HUES6 (cell line): Measurements from ENCODE around the gene MAP1B.

Source experiments
- H3K27ac ChIP-seq: 2 replicates; pipeline ENCODE4 v1.7.0; 2013; ENCODE audit warnings: low read depth, mild to moderate bottlenecking, low read length, inconsistent platforms
- H3K27me3 ChIP-seq: 2 replicates; pipeline ENCODE4 v1.6.1; 2013; ENCODE audit warnings: low read length; ENCODE audit not compliant: control insufficient read depth, insufficient read depth
- H3K36me3 ChIP-seq: 2 replicates; pipeline ENCODE4 v1.6.1; 2013; ENCODE audit warnings: low read length; ENCODE audit not compliant: control insufficient read depth, insufficient read depth
- H3K4me1 ChIP-seq: 2 replicates; pipeline ENCODE4 v1.6.1; 2013; ENCODE audit warnings: low read length; ENCODE audit not compliant: control insufficient read depth, insufficient read depth
- H3K4me3 ChIP-seq: 2 replicates; pipeline ENCODE4 v1.5.1; 2013; ENCODE audit warnings: low read depth, low read length
- H3K9ac ChIP-seq: one replicate; pipeline ENCODE4 v1.6.1; 2013; ENCODE audit warnings: mild to moderate bottlenecking, low read length
- H3K9me3 ChIP-seq: 2 replicates; pipeline ENCODE4 v1.6.1; 2013; ENCODE audit warnings: low read depth, low read length; ENCODE audit not compliant: control insufficient read depth, insufficient read depth

MAP1B gene

GRCh38 chr5:72096602-72097188 is 10.6 kb upstream of the MAP1B start:
- no peaks in the 10 kb centered on the region for H3K4me1 ChIP-seq
- H3K36me3 ChIP-seq: no peaks in the 10 kb centered on the region
- H3K27ac ChIP-seq: no peak overlapping the region
- no peaks in the 10 kb centered on the region for H3K9me3 ChIP-seq
- no peak overlapping the region for H3K9ac ChIP-seq
- H3K27me3 ChIP-seq: no peaks in the 10 kb centered on the region
- no peak overlapping the region for H3K4me3 ChIP-seq

GRCh38 chr5:72101828-72102227 is 5.4 kb upstream of the MAP1B start:
- H3K9me3 ChIP-seq: no peaks in the 10 kb centered on the region
- peaks cover 7% of the 10 kb centered on the region; the same call in 1 of the 2 replicates for H3K4me1 ChIP-seq
- H3K4me3 ChIP-seq: no peak overlapping the region
- no peak overlapping the region for H3K27ac ChIP-seq
- H3K9ac ChIP-seq: no peak overlapping the region
- no peaks in the 10 kb centered on the region for H3K36me3 ChIP-seq
- H3K27me3 ChIP-seq: no peaks in the 10 kb centered on the region

- no peaks in the 10 kb centered on the region for H3K27me3 ChIP-seq
- peaks cover 27% of the 10 kb centered on the region for H3K4me1 ChIP-seq
- peak overlapping the region; percentile 76 for H3K9ac ChIP-seq
- H3K27ac ChIP-seq: peak overlapping the region; percentile 10; the same call in 1 of the 2 replicates
- H3K36me3 ChIP-seq: peaks cover 10% of the 10 kb centered on the region; the same call in 1 of the 2 replicates
- no peaks in the 10 kb centered on the region for H3K9me3 ChIP-seq
- peak overlapping the region; percentile 98 for H3K4me3 ChIP-seq
Measured at GRCh38 chr5:72106817-72107130, 501 bp upstream of the MAP1B start.

GRCh38 chr5:72107901-72108201 is 576 bp downstream of the MAP1B start:
- H3K27ac ChIP-seq: peak overlapping the region; percentile 66; the same call in 1 of the 2 replicates
- H3K9me3 ChIP-seq: no peaks in the 10 kb centered on the region
- H3K9ac ChIP-seq: peak overlapping the region; percentile 94
- H3K27me3 ChIP-seq: no peaks in the 10 kb centered on the region
- peaks cover 33% of the 10 kb centered on the region for H3K4me1 ChIP-seq
- peak overlapping the region; percentile 98 for H3K4me3 ChIP-seq
- H3K36me3 ChIP-seq: peaks cover 10% of the 10 kb centered on the region; the same call in 1 of the 2 replicates

DNA sequence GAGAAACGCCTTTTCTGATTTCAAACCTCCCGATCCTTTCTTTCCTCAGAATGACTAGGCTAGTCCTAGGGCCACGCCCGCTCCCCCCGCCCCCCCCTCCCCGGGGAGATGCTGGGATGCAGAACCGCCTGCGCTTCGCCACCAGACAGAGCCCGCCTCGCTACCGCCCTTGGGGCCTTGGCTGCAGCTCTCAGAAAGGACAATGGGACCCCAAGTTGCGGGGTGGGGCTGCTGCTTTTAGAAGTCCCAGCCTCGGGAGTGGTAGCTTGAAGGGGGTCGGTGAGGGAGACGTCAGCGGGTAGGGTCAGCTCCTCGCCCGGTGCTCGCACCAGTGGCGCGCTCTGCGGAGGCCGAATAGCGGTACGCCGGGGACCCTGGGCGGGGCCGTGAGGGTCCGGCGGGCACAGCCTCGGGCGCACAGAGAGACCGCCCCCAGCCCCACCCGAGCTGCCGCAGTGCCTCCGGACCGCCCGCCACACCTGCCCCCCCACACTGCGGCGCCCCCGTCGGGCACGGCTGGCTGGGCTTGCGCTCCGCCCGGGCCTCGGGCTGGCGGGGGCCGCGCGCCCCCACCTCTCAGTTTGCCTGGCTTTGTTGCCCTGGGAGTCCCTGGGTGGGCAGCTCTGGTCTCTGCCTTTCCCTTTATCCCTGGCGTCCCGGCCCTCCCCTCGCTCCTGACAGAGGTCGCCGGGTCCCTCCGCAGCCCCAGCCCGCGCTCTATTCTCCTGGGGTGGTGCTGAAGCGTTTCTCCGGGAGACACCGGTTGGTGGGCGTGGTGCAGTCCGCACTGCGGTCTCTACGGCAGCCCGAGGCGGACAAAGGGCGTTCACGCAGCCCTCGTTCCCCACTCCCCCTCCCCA is 1.2 kb downstream of the MAP1B start:
- H3K4me1 ChIP-seq: peaks cover 34% of the 10 kb centered on the region
- peak overlapping the region; percentile 66; the same call in 1 of the 2 replicates for H3K27ac ChIP-seq
- peak overlapping the region; percentile 94 for H3K9ac ChIP-seq
- H3K27me3 ChIP-seq: no peaks in the 10 kb centered on the region
- H3K9me3 ChIP-seq: no peaks in the 10 kb centered on the region
- peak overlapping the region; percentile 98 for H3K4me3 ChIP-seq
- H3K36me3 ChIP-seq: peaks cover 12% of the 10 kb centered on the region; the same call in 1 of the 2 replicates

DNA sequence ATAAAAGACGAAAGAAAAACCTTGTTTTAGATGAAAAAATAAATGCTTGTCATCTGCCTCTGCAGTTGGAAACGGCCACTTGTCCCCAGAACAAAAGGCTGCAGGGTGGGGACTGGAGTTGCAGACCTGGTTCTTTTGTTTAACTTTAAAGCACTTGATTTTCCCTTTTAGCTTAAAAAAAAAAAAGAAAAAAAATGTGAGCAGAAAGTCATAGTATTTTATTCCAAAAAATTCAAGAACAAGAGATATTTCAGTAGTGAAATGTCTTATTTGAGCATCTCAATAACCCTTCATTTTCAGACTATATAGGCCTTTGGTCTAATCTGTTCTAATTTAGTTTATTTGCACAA is 1.8 kb downstream of the MAP1B start:
- H3K27me3 ChIP-seq: no peaks in the 10 kb centered on the region
- peaks cover 15% of the 10 kb centered on the region; the same call in 1 of the 2 replicates for H3K36me3 ChIP-seq
- no peaks in the 10 kb centered on the region for H3K9me3 ChIP-seq
- peak overlapping the region; percentile 43; the same call in 1 of the 2 replicates for H3K27ac ChIP-seq
- peaks cover 34% of the 10 kb centered on the region for H3K4me1 ChIP-seq
- peak overlapping the region; percentile 98 for H3K4me3 ChIP-seq
- H3K9ac ChIP-seq: peak overlapping the region; percentile 94

DNA sequence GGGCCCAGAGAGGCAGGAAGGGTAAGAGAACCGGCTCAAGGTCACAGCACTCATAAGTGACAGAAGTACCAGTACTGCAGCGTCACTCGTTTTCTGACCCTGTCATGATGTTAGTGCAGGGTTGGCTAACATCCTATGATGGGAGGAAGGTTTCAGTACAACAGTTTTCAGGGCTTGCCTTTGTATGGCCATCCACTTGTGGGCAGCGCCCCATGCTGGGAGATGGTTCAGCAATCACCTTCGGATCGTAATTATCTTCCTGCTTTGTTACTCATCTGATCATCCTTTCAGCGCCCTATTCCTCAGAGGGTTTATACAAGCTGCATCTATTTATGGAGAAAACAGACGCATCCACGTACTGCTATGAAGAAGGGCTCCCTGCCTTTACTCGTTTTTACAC is 2.4 kb downstream of the MAP1B start:
- Histone ChIP-seq H3K4me1 (peaks cover 34% of the 10 kb centered on the region), H3K9ac (peak overlapping the region; percentile 45), H3K9me3 (no peaks in the 10 kb centered on the region), H3K27ac (no peak overlapping the region), H3K27me3 (no peaks in the 10 kb centered on the region), H3K4me3 (peak overlapping the region; percentile 98), H3K36me3 (peaks cover 20% of the 10 kb centered on the region; the same call in 1 of the 2 replicates)

- Histone ChIP-seq H3K27ac (no peak overlapping the region), H3K27me3 (no peaks in the 10 kb centered on the region), H3K9ac (no peak overlapping the region), H3K4me3 (peak overlapping the region; percentile 98; the same call in 1 of the 2 replicates), H3K36me3 (peaks cover 29% of the 10 kb centered on the region), H3K4me1 (peaks cover 34% of the 10 kb centered on the region), H3K9me3 (no peaks in the 10 kb centered on the region)
Measured at GRCh38 chr5:72110394-72111013, 3.2 kb downstream of the MAP1B start.

DNA sequence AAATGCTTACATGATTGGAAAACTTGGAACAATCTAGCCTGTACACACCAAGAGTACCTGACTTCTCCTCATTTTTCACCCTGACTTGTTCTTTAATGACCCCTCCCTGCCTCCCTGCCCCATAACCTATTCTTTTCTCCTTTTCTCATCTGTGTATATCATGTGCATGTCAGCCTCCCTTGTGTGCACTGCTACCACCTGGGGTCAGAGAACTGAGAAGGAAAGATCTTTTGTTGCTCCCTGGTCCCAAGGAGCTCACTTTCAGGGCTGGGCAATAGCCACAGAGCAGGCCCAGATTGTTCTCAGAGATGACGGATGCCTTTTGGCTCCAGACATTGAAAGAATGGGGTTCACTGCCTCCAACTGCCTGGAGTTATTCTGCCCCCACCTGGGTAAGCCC is 5.1 kb downstream of the MAP1B start:
- Histone ChIP-seq H3K36me3 (peaks cover 48% of the 10 kb centered on the region), H3K27ac (no peak overlapping the region)

GRCh38 chr5:72114629-72115028 is 7.4 kb downstream of the MAP1B start:
- H3K36me3 ChIP-seq: peaks cover 69% of the 10 kb centered on the region
- peaks cover 21% of the 10 kb centered on the region for H3K4me1 ChIP-seq
- H3K27ac ChIP-seq: no peak overlapping the region

More for the DNA sequence above, 5.1 kb downstream of the MAP1B start:
- no peaks in the 10 kb centered on the region for H3K9me3 ChIP-seq
- H3K4me3 ChIP-seq: no peak overlapping the region
- H3K4me1 ChIP-seq: peaks cover 26% of the 10 kb centered on the region
- no peak overlapping the region for H3K9ac ChIP-seq
- H3K27me3 ChIP-seq: no peaks in the 10 kb centered on the region

GRCh38 chr5:72115296-72115695 is 8.0 kb downstream of the MAP1B start:
- Histone ChIP-seq H3K36me3 (peaks cover 68% of the 10 kb centered on the region), H3K27ac (no peak overlapping the region)

More at GRCh38 chr5:72114629-72115028, 7.4 kb downstream of the MAP1B start:
- H3K4me3 ChIP-seq: no peak overlapping the region
- no peaks in the 10 kb centered on the region for H3K9me3 ChIP-seq
- H3K9ac ChIP-seq: no peak overlapping the region
- H3K27me3 ChIP-seq: no peaks in the 10 kb centered on the region

More at GRCh38 chr5:72115296-72115695, 8.0 kb downstream of the MAP1B start:
- H3K4me3 ChIP-seq: no peak overlapping the region
- H3K9me3 ChIP-seq: no peaks in the 10 kb centered on the region
- H3K9ac ChIP-seq: no peak overlapping the region
- H3K27me3 ChIP-seq: no peaks in the 10 kb centered on the region
- H3K4me1 ChIP-seq: peaks cover 14% of the 10 kb centered on the region
